Esophagus squamous epithelium (tissue), 4 donors: ENCODE measurements around the gene RALBP1.

Source experiments
- POLR2A ChIP-seq, 4 donors: fragments of 450-650 bp; IDR thresholded peaks; one replicate each; pipeline ENCODE4 v1.6.1; 2017; ENCODE audit warnings: antibody characterized with exemption in 4 of 4, mild to moderate bottlenecking in 4 of 4, moderate library complexity in 3 of 4
- TF ChIP-seq, protein P1 (sequence below), 6 experiments: fragments of 450-650 bp in 4 of 6; fragments of 200-600 bp in 2 of 6; sonication (generic) in 2 of 6; IDR thresholded peaks; one replicate each; pipeline ENCODE4 v1.5.1; 2016 to 2019; ENCODE audit warnings: antibody characterized with exemption in 6 of 6, mild to moderate bottlenecking in 4 of 6, moderate library complexity in 4 of 6

- TF ChIP-seq, protein P1, sequence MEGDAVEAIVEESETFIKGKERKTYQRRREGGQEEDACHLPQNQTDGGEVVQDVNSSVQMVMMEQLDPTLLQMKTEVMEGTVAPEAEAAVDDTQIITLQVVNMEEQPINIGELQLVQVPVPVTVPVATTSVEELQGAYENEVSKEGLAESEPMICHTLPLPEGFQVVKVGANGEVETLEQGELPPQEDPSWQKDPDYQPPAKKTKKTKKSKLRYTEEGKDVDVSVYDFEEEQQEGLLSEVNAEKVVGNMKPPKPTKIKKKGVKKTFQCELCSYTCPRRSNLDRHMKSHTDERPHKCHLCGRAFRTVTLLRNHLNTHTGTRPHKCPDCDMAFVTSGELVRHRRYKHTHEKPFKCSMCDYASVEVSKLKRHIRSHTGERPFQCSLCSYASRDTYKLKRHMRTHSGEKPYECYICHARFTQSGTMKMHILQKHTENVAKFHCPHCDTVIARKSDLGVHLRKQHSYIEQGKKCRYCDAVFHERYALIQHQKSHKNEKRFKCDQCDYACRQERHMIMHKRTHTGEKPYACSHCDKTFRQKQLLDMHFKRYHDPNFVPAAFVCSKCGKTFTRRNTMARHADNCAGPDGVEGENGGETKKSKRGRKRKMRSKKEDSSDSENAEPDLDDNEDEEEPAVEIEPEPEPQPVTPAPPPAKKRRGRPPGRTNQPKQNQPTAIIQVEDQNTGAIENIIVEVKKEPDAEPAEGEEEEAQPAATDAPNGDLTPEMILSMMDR (IDR thresholded peaks at IDR 0.05): no peak
- TF ChIP-seq POLR2A (IDR thresholded peaks at IDR 0.05): no peak
Measured at GRCh38 chr18:9429662-9429993, 45.7 kb upstream of the RALBP1 start.
